Stimulated activated CD4-positive, alpha-beta T cell treated with anti-CD3 and anti-CD28 coated beads, Interleukin-15, amount 100 ng/mL, for 48 hours (primary cell): ENCODE data around the gene NFILZ.
"Not testable (repeated sequence)": the region's sequence is repeated elsewhere in the genome, so short reads cannot be mapped to it uniquely, and the experiment has no call there.

ENCODE experiments used
- DNase-seq, 2 donors: peaks; one replicate each; pipeline ENCODE4 v3.0.0-alpha.2; 2020; ENCODE audit warnings: low read depth in 2 of 2

NFILZ gene

DNA sequence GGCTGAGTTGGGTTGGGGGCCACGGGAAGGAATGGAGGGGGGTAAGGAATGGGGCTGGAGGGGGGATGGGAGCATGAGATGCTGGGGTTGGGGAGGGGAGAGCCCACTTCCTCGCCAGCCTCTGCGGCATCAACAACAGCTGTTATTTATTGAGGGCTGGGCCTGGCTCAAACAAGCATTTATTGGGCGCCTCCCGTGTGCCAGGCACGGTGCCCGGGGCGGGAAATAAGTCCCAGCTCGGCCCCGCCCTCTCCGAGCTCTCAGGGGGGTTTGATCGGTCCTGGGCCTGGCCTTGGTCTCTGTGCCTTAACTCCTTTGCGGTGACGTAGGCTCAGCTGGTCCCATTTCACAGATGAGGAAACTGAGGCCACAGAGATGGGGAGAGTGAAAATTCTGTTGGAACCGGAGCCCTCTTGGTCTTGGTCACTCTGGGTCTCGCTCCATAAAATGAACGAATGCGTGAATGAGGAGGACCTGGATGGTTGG is 19.0 kb upstream of the NFILZ start:
- DNase-seq = no peak

DNA sequence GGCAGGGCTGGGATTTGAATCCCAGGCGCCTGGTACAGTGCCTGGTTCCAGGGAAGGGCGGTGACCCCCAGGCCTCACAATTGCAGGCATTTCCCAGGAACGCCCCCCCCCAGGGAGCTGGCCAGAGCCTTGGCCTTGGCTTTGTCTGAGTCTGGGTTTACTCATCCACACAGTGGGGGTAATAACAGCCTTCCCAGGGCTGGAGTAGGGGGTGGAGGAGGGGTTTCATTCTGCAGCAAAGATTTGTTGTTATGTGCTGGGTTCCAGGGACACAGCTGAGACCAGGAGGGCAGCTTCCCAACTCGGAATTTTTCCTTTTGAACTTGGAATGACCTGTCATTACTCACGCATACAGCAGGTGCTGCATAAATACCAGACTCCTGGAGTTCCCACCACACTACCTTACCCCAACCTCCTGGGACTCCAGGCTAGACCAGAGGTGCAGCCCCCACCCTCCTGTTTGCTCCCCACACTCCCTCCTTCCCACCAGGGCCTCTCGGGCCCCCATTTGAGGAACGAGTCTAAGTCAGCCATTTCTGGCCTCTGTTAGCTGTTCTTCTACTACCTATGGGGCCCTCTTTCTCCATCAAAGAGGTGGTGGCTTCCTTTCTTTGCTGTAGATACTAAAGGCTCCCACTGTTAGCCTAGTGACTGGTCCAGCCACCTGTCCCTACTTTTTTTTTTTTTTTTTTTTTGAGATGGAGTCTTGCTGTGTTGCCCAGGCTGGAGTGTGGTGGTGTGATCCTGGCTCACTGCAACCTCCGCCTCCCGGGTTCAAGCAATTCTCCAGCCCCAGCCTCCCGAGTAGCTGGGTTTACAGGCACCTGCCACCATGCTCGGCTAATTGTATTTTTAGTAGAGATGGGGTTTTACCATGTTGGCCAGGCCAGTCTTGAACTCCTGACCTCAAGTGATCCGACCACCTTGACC is 18.3 kb upstream of the NFILZ start:
- DNase-seq = no peak

DNA sequence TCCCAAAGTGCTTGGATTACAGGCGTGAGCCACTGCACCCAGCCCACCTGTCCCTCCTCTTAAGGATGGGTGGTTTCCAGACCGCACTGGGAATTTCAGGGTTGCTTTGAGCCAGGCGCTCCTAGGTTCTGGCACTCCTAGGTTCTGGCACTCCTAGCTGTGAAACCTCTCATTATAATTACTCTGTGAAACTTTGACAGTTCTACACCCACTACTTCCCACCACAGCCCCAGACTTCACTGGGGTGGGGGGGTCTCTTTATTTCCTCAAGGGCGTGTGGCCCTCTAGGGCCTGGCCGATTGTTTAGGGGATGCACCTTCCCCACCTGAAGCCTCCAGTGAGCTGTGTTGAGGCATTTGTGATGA is 17.6 kb upstream of the NFILZ start:
- DNase-seq = no peak

DNA sequence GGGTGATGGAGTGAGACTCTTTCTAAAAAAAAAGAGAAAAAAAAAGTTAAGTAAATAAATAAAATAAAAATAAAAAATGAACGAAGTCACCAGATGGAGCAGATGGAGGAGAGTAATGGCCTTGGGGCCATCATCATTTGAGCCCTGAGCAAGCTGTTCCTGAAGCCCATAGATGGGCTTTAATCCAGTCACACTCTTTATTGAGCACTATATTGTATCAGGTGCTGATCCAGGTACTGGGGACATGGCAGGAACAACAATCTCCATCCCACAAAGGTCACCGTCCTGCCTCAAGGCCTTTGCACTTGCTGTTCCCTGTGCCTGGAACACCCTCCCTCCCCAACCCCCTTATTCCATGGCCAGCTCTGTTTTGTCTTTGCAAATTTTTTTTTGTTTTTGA is 16.0 kb upstream of the NFILZ start:
- DNase-seq = no peak

DNA sequence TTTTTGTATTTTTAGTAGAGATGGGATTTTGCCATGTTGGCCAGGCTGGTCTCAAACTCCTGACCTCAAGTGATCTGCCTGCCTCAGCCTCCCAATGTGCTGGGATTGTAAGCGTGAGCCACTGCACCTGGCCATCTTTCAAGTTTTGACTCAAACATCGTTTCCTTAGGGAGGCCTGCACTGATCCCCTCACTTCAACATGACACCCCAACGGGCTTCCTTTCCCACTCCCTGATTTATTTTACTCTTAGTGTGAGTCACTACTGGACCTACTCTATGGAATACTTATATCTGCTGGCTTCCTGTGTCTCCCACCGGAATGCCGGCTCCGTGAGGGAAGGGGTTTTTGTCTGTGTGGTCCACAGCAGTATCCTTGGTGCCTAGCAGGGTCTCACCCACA is 15.4 kb upstream of the NFILZ start:
- no peak for DNase-seq

DNA sequence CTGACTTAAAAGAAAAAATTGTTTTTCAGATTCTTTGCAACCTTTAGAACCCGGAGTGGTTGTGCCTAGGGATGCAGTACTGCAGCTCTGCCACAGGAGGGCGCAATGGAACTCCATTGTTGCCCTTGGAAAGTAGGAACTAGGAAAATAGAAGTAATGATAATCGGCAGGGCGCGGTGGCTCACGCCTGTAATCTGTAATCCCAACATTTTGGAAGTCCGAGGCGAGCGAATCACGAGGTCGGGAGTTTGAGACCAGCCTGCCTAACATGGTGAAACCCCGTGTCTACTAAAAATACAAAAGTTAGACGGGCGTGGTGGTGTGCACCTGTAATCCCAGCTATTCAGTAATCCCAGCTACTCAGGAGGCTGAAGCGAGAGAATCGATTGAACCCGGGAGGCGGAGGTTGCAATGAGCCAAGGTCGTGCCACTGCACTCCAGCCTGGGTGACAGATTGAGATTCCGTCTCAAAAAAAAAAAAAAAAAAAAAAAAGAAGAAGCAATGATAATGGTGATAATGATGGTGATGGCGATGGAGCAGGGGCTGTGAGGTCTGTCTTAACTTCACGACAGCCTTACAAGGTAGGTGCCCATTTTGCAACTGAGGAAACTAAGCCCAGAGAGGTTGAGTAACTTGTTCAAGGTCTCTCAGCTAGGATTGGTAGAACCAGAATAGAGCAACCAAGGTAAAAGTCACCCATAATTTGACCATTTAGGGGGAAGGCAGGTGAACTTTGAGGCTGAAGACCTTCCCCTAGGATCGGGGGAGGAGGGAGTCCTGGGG is 14.4 kb upstream of the NFILZ start:
- peak; percentile 37 to 53 for DNase-seq

DNA sequence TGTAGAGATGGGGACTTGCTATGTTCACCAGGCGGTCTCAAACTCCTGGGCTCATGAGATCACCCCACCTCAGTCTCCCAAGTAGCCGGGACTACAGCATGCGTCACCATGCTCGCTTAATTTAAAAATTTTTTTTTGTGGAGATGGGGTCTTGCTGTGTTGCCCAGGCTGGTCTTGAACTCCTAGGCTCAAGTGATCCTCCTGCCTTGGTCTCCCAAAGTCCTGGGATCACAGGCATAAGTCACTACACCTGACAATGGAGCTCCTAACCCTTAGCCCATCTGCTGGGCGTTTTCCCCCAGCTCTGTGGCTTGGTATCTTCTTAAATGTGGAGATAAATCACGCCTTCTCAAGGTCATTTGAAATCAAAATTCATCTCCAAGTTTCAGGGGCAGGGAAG is 13.6 kb upstream of the NFILZ start:
- DNase-seq = no peak

DNA sequence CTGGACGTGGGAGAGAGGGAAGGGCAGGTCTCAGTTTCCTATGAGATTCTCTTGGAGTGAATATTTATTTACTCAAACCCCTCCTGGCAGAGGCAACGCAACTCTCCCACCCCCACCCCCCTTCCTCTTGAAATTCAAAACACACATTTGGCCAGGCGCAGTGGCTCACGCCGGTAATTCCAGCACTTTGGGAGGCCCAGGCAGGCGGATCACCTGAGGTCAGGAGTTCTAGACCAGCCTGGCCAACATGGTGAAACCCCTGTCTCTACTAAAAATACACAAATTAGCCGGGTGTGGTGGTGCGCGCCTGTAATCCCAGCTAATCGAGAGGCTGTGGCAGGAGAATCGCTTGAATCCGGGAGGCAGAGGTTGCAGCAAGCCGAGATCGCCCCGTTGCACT is 13.1 kb upstream of the NFILZ start:
- DNase-seq = not testable (repeated sequence)

DNA sequence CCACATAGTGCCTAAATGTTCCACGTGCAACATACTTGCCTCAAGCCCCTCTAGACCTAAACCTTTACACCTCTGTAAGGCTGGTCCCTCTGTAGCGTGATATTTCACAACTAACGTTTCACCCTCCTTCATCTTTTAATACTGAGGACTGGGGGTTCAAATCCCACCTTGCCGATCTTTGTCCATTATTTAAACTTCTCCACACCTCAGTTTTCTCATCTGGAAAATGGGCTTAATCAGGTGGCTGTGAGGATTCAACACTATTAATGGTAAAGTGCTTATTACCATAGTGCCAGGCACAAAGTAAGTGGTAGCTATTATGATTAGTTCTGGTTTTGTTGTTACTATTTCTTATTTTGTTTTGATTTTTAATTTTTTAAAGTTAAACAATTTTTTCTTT is 12.4 kb upstream of the NFILZ start:
- DNase-seq = no peak

DNA sequence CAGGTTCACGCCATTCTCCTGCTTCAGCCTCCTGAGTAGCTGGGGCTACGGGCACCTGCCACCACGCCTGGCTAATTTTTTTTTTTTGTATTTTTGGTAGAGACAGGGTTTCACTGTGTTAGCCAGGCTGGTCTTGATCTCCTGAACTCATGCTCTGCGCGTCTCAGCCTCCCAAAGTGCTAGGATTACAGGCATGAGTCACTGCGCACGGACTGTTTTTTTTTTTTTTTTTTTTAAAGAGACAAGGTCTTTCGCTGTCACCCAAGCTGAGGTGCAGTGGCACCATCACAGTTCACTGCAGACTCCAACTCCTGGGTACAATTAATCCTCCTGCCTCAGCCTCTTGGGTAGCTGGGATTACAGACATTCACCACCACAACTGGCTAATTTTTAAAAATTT is 11.7 kb upstream of the NFILZ start:
- DNase-seq = no peak

DNA sequence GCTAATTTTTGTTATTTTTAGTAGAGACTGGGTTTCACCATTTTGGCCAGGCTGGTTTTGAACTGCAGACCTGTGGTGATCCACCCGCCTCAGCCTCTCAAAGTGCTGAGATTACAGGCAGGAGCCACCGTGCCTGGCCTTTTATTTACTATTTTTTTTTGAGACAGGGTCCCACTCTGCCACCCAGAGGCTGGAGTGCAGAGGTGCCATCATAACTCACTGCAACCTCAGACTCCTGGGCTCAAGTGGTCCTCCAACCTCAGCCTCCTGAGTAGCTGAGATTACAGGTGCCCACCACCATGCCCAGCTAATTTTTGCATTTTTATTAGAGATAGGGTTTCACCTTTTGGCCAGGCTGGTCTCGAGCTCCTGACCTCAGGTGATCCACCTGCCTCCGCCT is 7.5 kb upstream of the NFILZ start:
- DNase-seq = not testable (repeated sequence)

DNA sequence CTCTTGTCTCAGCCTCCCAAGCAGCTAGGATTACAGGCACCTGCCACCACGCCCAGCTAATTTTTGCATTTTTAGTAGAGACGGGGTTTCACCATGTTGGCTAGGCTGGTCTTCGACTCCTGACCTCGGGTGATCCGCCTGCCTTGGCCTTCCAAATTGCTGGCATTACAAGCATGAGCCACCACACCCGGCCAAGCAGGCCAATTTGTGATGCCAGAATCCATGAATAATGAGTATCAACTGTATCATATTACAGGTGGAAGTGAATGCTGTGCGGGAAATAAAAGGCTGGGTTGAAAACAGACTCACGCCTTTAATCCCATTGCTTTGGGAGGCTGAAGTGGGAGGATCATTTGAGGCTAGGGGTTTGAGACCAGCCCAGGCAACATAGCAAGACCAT is 3.6 kb upstream of the NFILZ start:
- DNase-seq = no peak

DNA sequence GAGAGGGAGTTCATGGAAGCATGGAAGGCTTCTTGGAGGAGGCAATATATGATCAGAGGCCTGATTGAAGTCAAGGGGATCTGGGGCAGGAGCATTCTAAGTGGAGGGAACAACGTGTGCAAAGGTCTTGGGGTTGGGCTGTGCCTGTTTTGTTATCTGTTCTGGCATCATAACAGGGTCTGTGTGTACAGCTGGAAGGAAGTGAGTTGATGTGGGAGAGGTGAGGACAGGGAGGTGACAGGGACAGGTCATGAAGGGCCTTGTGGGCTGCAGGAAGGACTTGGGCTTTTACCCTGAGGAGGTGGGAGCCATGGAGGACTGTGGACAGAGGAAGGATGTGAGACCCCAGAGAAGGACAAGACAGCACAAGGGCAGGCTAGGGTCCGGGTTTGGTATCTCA is 1.2 kb upstream of the NFILZ start:
- DNase-seq = no peak

DNA sequence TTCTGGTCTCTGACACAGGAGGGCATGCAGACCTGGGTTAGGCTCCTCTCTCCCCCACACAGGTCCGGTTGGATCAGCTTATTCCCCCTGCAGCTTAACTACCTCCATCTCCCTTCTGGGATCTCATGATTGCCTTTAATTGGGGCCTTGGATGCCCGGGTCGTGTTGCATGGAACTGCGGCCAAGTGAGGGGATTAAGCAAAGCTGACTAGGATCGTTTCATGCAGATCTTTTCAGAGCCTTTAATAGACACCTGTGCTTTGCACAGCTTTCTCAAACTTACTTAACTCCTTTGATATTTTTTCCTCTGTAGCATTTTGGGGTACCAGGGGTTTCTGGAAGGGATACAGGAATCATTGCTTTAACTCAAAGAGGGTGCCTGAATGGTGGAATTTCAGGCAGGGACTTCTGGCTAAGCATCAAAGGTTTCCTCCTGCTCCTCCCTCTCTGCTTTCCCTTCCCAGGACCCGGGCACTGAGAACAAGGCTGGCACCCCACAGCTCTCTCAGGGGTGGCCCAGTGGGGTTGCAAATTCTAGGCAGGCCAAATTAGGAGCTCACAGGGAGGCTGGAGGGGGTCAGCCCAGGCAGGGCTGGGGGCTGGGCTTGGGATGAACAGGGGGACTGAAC is 477 bp downstream of the NFILZ start:
- no peak for DNase-seq

DNA sequence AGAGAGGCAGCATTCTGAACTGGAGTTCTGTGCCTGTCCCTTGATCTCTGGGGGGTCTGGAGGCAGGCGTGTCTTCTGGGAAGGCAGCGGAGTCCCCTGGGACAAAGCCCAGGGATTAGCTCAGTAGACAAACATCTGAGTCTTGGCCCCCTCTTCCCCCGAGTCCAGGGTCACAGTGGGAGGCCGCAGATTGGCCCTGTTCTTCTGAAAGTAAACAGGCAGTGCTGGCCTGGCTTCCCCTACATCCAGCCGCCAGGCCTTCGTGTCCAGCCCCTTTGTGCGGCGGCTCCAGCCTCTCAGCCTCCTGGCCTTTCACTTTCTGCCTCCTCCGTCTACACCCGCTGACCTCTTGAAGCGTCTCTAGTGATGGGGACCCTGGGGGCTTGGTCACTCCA is 989 bp downstream of the NFILZ start:
- no peak for DNase-seq

DNA sequence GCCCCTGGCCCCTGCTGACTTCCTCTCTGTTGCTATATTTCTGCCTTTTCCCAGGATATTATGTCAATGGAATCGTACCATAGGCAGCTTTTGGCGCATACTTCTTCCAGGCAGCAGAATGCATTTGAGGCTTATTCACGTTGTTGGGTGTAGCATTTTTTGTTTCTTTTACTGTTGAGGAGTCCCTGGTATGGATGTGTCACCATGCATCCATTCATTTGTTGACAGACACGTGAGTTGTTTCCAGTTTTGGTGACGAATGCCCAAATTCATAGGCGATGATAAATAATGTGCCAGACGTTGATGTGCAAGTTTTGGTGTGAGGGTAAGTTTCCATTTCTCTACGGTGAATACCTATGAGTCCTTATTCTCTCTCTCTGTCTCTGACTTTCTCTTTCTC is 5.0 kb downstream of the NFILZ start:
- DNase-seq = no peak

DNA sequence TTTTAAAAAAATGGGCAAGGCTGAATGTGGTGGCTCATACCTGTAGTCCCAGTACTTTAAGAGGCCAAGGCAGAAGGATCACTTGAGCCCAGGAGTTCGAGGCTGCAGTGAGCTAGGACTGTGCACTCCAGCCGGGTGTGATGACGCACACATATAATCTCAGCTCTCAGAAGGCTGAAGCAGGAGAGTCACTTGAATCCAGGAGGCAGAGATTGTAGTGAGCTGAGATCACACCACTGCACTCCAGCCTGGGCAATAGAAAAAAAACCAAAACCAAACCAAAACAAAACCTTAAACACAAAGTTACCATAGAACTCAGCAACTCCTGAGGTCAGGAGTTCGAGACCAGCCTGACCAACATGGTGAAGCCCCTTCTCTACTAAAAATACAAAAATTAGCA is 6.6 kb downstream of the NFILZ start:
- not testable (repeated sequence) for DNase-seq

DNA sequence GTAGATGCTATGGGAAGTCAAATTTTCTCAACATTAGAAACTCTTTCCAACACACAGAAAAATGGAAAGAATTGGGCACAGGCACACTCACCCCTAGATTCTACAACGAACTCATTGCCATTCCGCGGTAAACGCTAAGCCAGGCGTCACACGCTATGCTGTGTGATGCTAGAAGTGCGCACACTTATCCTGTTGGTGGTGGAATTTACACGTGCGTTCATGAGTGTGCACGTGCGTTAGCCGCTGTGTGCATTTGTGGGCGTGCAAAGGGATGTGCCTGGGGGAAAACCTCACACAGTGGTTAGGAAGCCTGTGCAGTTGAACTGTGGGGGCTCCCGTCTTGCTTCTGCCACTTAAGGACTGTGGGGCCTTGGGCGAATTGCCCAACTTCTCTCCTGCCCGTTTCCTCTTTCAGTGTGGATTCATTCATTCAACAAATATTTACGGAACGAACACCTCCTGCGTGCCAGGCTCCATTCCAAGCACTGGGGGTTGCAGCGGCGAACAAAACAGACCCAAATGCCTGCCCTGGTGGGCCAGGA is 7.7 kb downstream of the NFILZ start:
- DNase-seq = no peak

DNA sequence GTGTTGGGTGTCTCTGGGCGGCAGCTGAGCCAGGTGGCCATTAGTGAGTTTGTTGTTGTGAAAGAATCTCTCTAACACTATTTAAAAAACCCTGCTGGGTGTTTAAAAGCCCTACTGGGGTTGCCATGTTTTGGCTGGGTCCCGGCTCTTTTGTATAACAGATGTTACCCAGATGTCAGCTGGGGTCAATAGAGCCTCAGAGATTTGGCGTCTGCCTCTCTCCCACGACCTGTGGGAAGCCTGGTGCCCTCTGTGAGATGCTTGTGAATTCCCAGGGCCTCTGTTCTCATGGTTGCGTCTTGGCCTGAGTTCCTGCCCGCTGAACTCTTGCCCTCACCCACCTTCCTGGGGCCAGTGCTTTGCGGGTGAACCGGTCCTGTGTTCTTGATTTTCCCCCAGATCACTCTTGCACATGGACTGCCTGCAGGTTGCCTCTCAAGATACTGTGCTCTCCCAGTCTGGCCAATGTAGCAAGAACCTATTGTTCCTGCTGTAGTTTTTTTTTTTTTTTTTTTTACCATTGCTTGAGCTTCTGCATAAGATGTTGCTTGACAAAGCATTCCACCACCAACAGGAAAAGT is 9.5 kb downstream of the NFILZ start:
- DNase-seq = no peak

DNA sequence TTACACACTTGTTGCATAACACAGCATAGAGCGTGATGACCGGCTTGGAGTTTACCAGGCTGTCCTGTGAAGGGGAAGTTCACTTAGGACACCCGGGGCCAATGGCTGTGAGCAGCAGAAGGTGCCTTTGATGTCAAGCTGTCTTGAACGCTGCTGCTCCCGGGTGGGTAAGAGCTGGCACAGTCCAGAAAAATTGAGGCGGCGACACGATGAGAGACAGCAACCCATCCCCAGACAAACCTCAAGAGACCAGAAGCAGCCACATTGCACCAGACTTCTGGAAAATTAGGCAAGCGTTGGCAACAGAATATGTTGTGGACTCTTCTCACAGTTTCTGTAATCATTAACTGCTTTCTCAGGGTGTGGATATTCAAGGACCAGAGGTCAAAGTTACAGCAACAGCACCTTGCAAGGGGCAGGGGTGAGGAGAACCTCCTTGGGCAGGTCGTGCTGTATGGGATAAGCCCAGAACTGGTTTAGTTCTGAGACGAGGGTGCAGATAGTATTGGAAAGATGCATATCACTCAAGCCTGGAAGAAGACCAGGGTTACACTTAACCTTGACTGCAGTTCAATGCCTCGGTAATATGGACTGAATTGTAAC is 10.1 kb downstream of the NFILZ start:
- DNase-seq = no peak

DNA sequence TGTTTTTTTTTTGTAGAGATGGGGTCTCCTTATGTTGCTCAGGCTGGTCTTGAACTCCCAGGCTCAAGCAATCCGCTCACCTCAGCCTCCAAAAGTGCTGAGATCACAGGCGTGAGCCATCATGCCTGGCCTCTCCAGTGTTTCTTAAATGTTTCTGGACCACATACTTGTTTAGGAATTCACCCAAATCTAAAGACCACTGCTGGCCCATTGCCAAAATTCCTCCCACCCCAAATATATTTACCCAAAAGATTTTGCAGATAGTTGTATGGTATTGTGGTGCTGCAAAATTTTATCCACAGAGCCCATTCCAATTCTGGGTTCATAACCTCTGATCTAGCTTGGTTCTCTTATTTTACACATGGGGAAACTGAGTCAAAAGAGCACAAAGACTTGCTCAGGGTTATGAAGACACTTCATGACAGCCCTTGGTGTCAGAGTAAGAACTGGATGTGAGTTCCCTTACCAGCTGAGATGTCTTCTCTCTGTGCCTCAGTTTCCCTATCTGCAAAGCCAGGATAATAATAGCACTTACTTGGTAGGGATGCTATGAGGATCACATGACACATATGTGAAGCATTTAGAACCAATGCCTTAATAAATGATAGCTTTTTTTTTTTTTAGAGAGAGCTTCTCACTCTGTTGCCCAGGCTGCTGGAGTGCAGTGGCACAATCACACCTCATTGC is 10.9 kb downstream of the NFILZ start:
- no peak for DNase-seq
